Stimulated activated CD4-positive, alpha-beta T cell treated with anti-CD3 and anti-CD28 coated beads, Interleukin-12 subunit alpha, Interleukin-12 subunit beta, amount 100 ng/mL, for 24 hours (primary cell): ENCODE measurements around the gene MKI67.

Source experiments
- DNase-seq, 2 experiments: peaks; one replicate each; pipeline ENCODE4 v3.0.0-alpha.2; 2020; ENCODE audit warnings: low read depth in 2 of 2

The MKI67 gene

GRCh38 chr10:128052696-128053095, 73.5 kb downstream of the MKI67 start:
- DNase-seq = no peak

- DNase-seq = no peak
Observed at GRCh38 chr10:128051548-128051947, 74.7 kb downstream of the MKI67 start.

GRCh38 chr10:128050936-128051335, 75.3 kb downstream of the MKI67 start:
- DNase-seq = no peak

GRCh38 chr10:128050121-128050516, 76.1 kb downstream of the MKI67 start:
- no peak for DNase-seq

GRCh38 chr10:128049226-128050120, 76.8 kb downstream of the MKI67 start:
- DNase-seq = no peak

- DNase-seq = no peak
Observed at GRCh38 chr10:128048819-128049210, 77.4 kb downstream of the MKI67 start.

- DNase-seq = no peak
Observed at GRCh38 chr10:128047991-128048818, 78.0 kb downstream of the MKI67 start.

GRCh38 chr10:128047351-128047750, 78.9 kb downstream of the MKI67 start:
- peak; percentile 66 to 76 for DNase-seq

GRCh38 chr10:128046953-128047290, 79.3 kb downstream of the MKI67 start:
- no peak for DNase-seq
